GM20431 (cell line): ENCODE measurements around the gene MAJIN.
"Not testable (repeated sequence)": the region's sequence is repeated elsewhere in the genome, so short reads cannot be mapped to it uniquely, and the experiment has no call there.

Experiments
- in situ Hi-C: fragments of 300-500 bp; cut with MseI, MboI; formaldehyde crosslinking; loops from one replicate; pipeline ENCODE4 v1.15.0; 2020; ENCODE audit warnings: low sequenced_read_pairs; ENCODE audit not compliant: unreplicated experiment

The MAJIN gene

DNA sequence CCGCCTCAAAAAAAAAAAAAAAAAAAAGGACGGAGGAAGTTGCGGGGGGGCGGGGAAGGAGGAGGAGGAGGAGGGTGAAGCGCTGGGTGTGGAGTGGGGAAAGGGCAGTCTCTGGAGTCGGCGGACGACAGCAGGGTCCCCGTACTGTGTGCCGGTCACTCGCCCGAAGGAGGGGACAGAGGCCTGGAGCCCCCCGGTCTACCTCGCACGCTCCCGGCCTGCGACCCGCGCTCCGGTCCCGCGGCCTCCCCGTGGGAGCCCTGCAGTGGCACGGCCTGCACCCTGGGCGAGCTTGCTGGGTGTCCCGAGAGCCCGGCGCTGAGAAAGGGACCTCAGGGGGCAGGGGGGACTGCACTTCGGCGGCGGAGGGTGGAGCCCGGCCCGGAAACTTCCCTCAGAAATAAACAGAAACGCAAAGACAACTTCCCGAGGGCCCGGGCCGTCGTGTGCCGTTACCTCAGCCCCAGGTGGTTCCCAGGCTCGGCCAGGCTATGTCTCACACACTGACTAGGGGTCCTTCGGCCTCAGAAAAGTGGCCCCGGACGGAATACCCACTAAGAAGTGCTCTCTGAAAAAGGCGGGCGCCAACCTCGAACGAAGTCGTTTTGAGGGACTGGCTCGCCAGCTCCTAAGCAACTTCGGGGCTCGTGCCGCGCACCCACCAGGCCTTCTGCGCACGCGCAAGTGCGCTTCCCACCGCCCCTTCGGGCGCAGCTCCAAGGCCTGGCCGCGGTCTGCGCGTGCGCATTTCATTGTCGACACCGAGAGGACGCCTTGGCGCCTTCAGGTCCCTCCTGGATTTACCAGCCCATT, at the start of gene MAJIN:
MAJIN (minus strand) TSS at position 688 of the 813 bp plus-strand sequence. CDS start 12,703 bp downstream, outside the sequence.
- in situ Hi-C loops = no loop called here

DNA sequence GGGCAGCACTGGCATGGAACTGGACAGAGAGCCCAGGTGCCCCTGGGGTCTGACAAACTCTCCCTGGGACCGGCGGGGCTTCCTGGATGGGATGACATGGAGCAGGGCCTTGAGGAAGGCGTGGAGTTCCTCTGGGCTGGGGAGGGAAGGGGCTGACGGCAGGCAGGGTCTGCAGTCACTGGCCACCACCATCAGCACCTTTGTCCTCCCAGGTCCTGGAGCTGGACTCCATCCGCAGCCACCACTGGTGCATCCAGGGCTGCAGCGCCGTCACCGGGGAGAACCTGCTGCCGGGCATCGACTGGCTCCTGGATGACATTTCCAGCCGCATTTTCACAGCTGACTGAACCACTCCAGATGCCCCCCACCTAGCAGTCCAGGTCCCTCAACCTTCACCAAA, 49.6 kb upstream of the MAJIN start:
- in situ Hi-C loops = no loop called here

GRCh38 chr11:65021003-65021402, 49.1 kb upstream of the MAJIN start:
- in situ Hi-C loops = no loop called here

DNA sequence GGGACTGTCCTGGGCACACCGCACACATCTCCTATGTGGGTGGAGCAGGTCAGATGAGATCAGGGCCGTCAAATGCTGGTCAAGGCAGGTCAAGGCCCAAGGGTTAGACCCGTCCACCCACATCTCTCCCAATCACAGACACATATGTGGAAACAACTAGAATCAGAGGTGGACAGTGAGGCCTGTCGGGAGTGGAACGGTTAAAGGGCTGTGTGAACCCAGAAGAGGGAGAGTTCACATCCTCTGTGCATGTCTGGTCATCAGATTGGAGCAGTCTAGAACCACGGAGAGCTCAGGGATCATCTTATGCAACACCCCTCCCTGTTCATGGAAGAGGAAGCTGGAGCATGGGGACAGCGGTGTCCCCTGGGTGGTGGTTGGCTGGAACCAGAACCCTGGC, 47.9 kb upstream of the MAJIN start:
- in situ Hi-C loops = no loop called here

GRCh38 chr11:65017937-65018336, 46.0 kb upstream of the MAJIN start:
- in situ Hi-C loops = no loop called here

- in situ Hi-C loops = no loop called here
These were observed 44.8 kb upstream of the MAJIN start for GRCh38 chr11:65016705-65017104.

DNA sequence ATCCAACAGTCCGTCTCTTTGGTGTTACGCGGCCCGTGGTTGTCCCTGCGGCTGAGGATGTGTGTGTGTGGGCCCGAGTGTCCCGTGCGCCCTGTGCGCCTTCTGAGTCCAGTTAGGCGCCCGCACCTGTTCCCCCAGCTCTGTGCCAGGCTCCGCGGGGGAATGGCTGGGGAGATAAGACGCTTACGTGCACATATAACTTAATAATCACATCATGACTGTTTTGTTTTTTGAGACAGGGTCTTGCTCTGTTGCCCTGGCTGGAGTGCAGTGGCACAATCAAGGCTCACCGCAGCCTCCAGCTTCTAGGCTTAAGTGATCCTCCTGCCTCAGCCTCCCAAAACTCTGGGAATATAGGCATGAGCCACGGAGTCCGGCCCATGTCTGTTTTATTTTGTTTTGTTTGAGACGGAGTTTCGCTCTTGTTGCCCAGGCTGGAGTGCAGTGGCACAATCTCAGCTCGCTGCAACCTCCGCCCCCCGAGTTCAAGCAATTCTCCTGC, 42.9 kb upstream of the MAJIN start:
- in situ Hi-C loops = no loop called here

- in situ Hi-C loops = no loop called here
These were observed 42.2 kb upstream of the MAJIN start, which contains the start of gene ARL2 for GRCh38 chr11:65013888-65014725. Gene ARL2, plus strand, starts transcription at chr11:65014160. Its CDS starts 48 bp downstream, at chr11:65014208.

DNA sequence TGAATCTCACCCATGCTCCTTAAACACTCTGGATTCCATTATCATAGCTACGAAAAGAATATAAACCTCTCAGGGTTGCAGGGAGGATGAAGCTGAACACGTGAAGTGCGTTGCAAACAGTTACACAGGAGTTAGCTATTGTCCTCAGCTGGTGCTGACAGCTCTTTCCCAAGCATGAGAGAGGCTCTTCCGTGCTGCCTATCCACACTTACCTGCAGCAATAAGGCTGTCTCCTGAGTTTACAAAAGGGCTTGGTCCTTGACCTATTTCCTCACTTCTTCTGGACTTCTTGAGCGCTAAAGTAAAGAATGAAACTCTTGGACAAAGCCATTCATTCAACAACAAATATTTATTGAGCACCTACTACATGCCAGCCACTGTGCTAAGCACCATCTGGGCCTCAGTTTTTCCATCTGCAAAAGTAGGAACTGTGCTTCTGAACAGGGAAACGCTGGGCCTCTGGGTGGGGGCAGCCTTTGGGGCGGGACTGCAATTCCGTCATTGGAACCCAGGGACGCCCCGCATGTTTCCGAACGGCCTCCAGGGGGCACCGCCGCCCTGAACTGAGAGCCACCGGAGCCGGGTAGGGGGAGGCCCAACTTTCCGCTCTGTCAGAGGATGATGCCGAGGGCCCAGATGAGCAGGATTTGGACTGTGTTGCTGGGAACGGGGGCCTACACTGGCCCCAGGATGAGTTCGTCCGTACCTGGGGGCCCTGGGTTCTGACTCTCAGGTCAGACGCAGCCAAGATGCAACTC, 41.4 kb upstream of the MAJIN start:
- in situ Hi-C loops = no loop called here

DNA sequence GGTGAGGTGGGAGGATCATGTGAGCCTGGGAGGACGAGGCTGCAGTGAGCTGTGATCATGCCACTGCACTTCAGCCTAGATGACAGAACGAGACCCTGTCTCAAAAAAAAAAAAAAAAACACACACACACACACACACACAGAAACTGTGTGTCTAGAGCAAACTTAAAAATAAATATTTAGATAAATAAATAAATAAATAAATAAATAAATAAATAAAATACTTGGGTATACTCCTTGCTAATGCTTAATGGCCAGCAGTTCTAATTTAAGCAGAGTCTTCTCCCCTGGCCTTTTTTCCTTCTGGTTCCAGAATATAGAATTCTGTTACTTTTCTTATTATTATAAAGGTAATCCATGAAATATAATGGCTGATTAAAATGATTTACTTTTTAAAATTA, 37.0 kb upstream of the MAJIN start:
- in situ Hi-C loops = no loop called here

DNA sequence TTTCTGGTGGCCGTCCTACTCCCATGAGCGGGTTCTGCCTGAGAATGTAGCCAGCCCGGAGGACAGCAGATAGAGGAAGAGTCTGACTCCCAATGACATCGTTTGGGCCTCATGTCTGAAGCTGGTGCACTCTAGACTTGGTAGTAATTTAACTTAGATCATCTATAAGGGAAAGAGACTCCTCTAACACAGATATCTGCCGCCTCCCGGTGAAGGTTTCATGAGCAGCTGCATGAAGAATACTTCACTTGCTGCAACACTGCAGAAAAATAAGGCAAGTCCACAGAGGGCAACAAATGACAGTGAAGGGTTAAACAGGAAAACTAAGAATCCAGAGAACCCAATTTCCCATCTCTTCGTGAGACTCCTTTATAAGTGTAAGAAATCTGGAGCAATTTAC, 36.1 kb upstream of the MAJIN start:
- in situ Hi-C loops = no loop called here

DNA sequence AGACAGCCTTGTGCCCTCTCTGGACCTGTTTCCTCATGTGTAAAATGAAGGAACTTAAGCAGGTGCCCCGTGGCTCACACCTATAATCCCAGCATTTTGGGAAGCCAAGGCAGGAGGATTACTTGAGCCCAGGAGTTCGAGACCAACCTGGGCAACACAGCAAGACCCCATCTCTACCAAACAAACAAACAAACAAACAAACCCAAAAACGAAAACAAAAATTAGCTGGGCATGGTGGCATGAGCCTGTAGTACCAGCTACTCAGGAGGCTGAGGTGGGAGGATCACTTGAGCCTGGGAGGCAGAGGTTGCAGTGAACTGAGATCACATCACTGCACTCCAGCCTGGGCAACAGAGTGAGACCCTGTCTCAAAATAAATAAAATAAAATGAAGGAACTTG, 32.1 kb upstream of the MAJIN start:
- in situ Hi-C loops = not testable (repeated sequence)

- in situ Hi-C loops = no loop called here
These were observed 31.4 kb upstream of the MAJIN start for GRCh38 chr11:65003282-65003681.

GRCh38 chr11:65002706-65003105, 30.8 kb upstream of the MAJIN start:
- in situ Hi-C loops = no loop called here

- in situ Hi-C loops = no loop called here
These were observed 27.6 kb upstream of the MAJIN start for GRCh38 chr11:64999478-64999877.

DNA sequence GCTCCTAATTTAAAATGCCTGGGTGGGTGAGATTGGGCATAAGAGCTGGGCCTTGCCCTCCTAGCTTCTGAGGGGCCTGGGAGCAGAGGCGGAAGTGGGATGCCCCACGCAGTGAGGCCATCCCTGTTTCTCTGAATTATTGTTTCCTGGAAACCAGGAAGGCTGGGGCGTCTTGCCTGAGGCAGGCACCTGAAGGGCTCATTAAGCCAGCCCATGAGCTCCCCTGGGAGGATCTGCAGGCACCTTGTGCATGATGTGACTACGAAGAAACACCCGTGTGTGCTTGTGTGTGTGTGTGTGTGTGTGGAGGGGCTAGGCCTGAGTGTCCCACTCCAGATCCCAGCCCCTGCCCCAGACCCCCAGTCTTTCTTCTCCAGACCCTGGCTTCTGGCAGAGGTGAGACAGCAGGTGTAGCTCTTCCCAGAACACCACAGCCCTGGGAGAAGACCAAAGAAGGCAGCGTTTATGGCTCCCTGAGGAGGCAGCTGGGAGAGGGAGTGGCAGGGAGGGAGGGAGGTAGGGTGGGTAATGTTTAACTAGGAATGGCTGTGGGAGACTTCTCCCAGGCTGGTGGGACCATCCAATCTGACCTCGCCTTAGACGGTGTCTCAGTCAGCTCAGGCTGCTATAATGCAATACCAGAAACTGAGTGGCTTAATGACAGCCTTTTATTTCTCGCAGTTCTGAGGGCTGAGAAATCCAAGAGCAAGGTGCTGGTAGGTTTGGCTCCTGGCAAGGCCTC, 27.0 kb upstream of the MAJIN start:
- in situ Hi-C loops = no loop called here

- in situ Hi-C loops = no loop called here
These were observed 26.2 kb upstream of the MAJIN start for GRCh38 chr11:64998141-64998540.

DNA sequence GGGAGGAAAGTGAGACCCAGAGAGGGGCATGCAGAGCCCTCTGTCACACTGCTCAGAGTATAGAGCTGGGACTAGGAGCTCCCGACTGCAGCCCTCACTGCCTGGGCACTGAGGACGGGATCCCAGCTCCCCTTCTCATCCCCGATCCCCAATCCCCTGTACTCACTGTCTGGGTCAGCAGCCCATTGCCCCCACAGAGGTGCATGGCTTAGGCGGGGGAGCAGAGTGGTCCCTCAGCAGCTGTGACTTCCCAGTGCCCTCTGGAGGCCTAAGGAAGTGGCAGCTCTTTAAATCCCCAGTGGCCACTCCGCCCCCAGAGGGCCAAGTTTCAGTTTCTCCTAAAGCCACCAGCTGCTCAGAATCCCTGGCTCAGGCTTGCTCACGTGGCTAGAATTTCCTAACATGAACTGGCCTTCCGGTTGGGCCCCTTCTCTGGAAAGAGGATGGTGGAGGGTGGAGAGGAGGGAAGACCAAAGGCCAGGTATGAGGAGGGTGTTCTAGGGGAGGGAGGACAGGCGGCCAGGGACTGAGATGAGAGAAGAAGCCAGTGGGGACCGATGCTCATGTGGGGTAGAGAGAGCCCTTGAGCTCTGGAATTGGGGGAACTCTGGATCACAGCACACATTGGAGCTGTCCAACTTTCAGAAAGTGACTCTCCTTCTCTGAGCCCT, 24.9 kb upstream of the MAJIN start, which contains the start of gene BATF2:
BATF2 (minus strand) TSS at position 262 of the 671 bp plus-strand sequence; CDS start at position 205, 57 bp downstream.
- in situ Hi-C loops = no loop called here

DNA sequence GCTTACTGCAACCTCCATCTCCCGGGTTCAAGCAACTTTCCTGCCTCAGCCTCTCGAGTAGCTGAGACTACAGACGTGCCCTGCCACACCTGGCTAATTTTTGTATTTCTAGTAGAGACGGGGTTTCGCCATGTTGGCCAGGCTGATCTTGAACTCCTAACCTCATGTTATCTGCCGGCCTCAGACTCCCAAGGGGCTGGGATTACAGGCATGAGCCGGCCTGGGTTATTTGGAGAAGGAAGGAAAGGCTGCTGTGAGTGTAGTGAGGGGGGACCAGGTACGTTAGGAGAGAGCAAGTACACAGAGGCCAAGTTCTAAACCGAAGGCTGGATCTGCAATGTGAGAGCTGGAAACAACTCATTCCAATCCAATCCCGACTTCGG, 24.4 kb upstream of the MAJIN start:
- in situ Hi-C loops = no loop called here
